Heart left ventricle (tissue), 16 donors: ENCODE data around the gene LINGO3. TPM values are rescaled to one million over a fixed set of nuclear protein-coding genes. Genes with fewer than 3 reads are reported as not detected.

ENCODE experiments used
- ATAC-seq, 4 donors: fragments of 200-7000 bp; cut with Tn5 transposase; one replicate each; pipeline ENCODE4 v1.9.1; 2020 to 2022; ENCODE audit warnings: moderate library complexity in 4 of 4, mild to moderate bottlenecking in 3 of 4, moderate number of reproducible peaks in 1 of 4
- DNase-seq, 5 donors: peaks; one replicate each; pipeline ENCODE4 v3.0.0-alpha.2; 2020
- H3K27ac ChIP-seq, 12 donors: fragments of 200-600 bp; sonication (generic) in 4 of 12; one replicate each; pipeline versions ENCODE4 v1.5.0 to v1.8.0; 2016 to 2022; ENCODE audit warnings: mild to moderate bottlenecking in 2 of 12
- H3K27me3 ChIP-seq, 9 donors: fragments of 200-600 bp; sonication (generic) in 2 of 9; one replicate each; pipeline versions ENCODE4 v1.5.1 to v1.8.0; 2016 to 2022; ENCODE audit warnings: mild to moderate bottlenecking in 3 of 9
- H3K36me3 ChIP-seq, 9 donors: fragments of 200-600 bp; sonication (generic) in 2 of 9; one replicate each; pipeline versions ENCODE4 v1.5.0 to v1.8.0; 2018 to 2022; ENCODE audit warnings: mild to moderate bottlenecking in 2 of 9
- H3K4me1 ChIP-seq, 12 donors: fragments of 200-600 bp; sonication (generic) in 4 of 12; one replicate each; pipeline versions ENCODE4 v1.5.0 to v1.8.0; 2016 to 2022; ENCODE audit warnings: mild to moderate bottlenecking in 3 of 12
- H3K4me3 ChIP-seq, 12 donors: fragments of 200-600 bp; sonication (generic) in 4 of 12; one replicate each; pipeline versions ENCODE4 v1.5.0 to v1.8.0; 2017 to 2022; ENCODE audit warnings: mild to moderate bottlenecking in 9 of 12, moderate library complexity in 4 of 12
- H3K9me3 ChIP-seq, 12 donors: fragments of 200-600 bp; sonication (generic) in 4 of 12; one replicate each; pipeline versions ENCODE4 v1.5.0 to v1.8.0; 2016 to 2022; ENCODE audit warnings: mild to moderate bottlenecking in 1 of 12
- CTCF ChIP-seq, 12 donors: fragments of 200-600 bp; sonication (generic) in 4 of 12; IDR thresholded peaks; one replicate each; pipeline versions ENCODE4 v1.5.0 to v1.8.0; 2018 to 2022; ENCODE audit warnings: antibody characterized with exemption in 12 of 12, mild to moderate bottlenecking in 5 of 12
- POLR2A ChIP-seq, 2 donors: fragments of 450-650 bp; IDR thresholded peaks; one replicate each; pipeline ENCODE4 v1.6.1; 2017; ENCODE audit warnings: antibody characterized with exemption in 2 of 2, mild to moderate bottlenecking in 2 of 2, moderate library complexity in 2 of 2
- WGBS, 4 donors: extraction: QIAGEN DNeasy Blood & Tissue Kit in 2 of 4; methylation state at CpG; one replicate each; pipeline versions ENCODE4 v1.1.5 to v1.1.7; 2013 to 2018; 5-methylcytosine and 5-hydroxymethylcytosine counted together
- intact Hi-C, 10 donors: fragments of 100-400 bp; cut with DNase I; formaldehyde crosslinking; loops; one replicate each; pipeline versions ENCODE4 v1.11.1 to v1.14.2; 2022
- polyA plus RNA-seq, 2 donors: library from polyadenylated mRNA; stranded (reverse); fragments of 200-250 nt; gene quantifications; one replicate each; pipeline ENCODE4 v1.2.3, GENCODE V29; 2013
- total RNA-seq, 9 donors: library from RNA; depleted of rRNA in 2 of 9; stranded (reverse); fragments of >200 nt in 2 of 9; fragmentation: NEBNext Ultra II Directional in 3 of 9; extraction: Animal tissue kit (Norgen Biotek cat#: 25700) in 3 of 9; gene quantifications; one replicate each; pipeline versions ENCODE4 v1.1.0 to v1.2.4, GENCODE V29; 2016 to 2023
- donor health status: ischemic (EF 13 %, LVEDD 7.1; RV severe dilation, severe dysfunction).
- donor health status: healthy with polysubstance abuse.
- donor health status: DM: no; HTN: yes; CAD: no.
- donor health status: DM: no; HTN: no; CAD: no.
- donor health status: ischemic (EF 25% LVEDD 6.9; RV normal size, moderate dysfunction).
- donor health status: ischemic (EF 25% LVEDD 5.7; RV mildly dilated, moderate dysfunction).
- donor health status: healthy.
- donor health status: DM: yes; HTN: yes; CAD: no.
- donor health status: ischemic (EF 35%, LVEDD 5.7; RV mildly dilated, moderate dysfunction).
- donor health status: nonischemic (EF 11% LVEDD 7.7; RV severe dilation, severe dysfunction).
- donor health status: DM: yes; HTN: yes; CAD: no.
- donor health status: PGD.
- donor health status: ischemic (EF 29% LVEDD 5.4; RV normal size, mild dysfunction).
- donor health status: nonischemic (EF 23%, LVEDD 6.1; RV moderate dilation, normal function).

Gene LINGO3
- total and polyA plus RNA-seq, 11 donors = 0.50 TPM; not detected in 10

- 95 to 98% (median 97%) methylated on average over 6 to 17 of the region's 17 CpGs for WGBS, 4 donors
These were observed 37.1 kb upstream of the LINGO3 start for GRCh38 chr19:2345076-2345475.

GRCh38 chr19:2344381-2344870 is 36.5 kb upstream of the LINGO3 start:
- 92 to 97% (median 96%) methylated on average over 18 to 24 of the region's 24 CpGs for WGBS, 4 donors
- no peak for TF ChIP-seq POLR2A (IDR thresholded peaks at IDR 0.05)
- TF ChIP-seq CTCF (IDR thresholded peaks at IDR 0.05) = no peak
- no peak for ATAC-seq
- Histone ChIP-seq H3K36me3 (peaks cover 0 to 55% (median 23%) of the 10 kb centered on the region in 9 donors), H3K4me1 (no peaks in the 10 kb centered on the region), H3K4me3 (no peak overlapping the region), H3K9me3 (no peaks in the 10 kb centered on the region), H3K27me3 (no peaks in the 10 kb centered on the region), H3K27ac (no peak overlapping the region)
- intact Hi-C loops = no loop called here
- no peak for DNase-seq

More at GRCh38 chr19:2345076-2345475, 37.1 kb upstream of the LINGO3 start:
- Histone ChIP-seq H3K9me3 (no peaks in the 10 kb centered on the region), H3K27me3 (no peaks in the 10 kb centered on the region), H3K4me1 (no peaks in the 10 kb centered on the region), H3K36me3 (peaks cover 0 to 49% (median 19%) of the 10 kb centered on the region in 9 donors), H3K4me3 (no peak overlapping the region), H3K27ac (no peak overlapping the region)
- intact Hi-C loops = no loop called here
- TF ChIP-seq POLR2A (IDR thresholded peaks at IDR 0.05) = no peak
- TF ChIP-seq CTCF (IDR thresholded peaks at IDR 0.05) = no peak
- ATAC-seq (no peak), DNase-seq (no peak)

- no peak for TF ChIP-seq POLR2A (IDR thresholded peaks at IDR 0.05)
- no peak for TF ChIP-seq CTCF (IDR thresholded peaks at IDR 0.05)
- intact Hi-C loops = no loop called here
- DNase-seq = no peak
These were observed 35.5 kb upstream of the LINGO3 start for GRCh38 chr19:2343289-2343982.

GRCh38 chr19:2342656-2343288 is 34.8 kb upstream of the LINGO3 start:
- H3K4me3 ChIP-seq = no peak overlapping the region
- intact Hi-C loops = no loop called here
- TF ChIP-seq POLR2A (IDR thresholded peaks at IDR 0.05) (no peak), CTCF (IDR thresholded peaks at IDR 0.05) (no peak)
- WGBS, 4 donors = 90 to 96% (median 94%) methylated on average over 8 to 29 of the region's 29 CpGs
- DNase-seq (no peak), ATAC-seq (no peak)
- peaks cover 0 to 62% (median 23%) of the 10 kb centered on the region in 9 donors for H3K36me3 ChIP-seq
- no peaks in the 10 kb centered on the region for H3K27me3 ChIP-seq
- H3K27ac ChIP-seq = no peak overlapping the region
- no peaks in the 10 kb centered on the region for H3K9me3 ChIP-seq
- no peaks in the 10 kb centered on the region for H3K4me1 ChIP-seq

More at GRCh38 chr19:2343289-2343982, 35.5 kb upstream of the LINGO3 start:
- Histone ChIP-seq H3K27ac (no peak overlapping the region), H3K9me3 (no peaks in the 10 kb centered on the region), H3K4me3 (no peak overlapping the region), H3K4me1 (no peaks in the 10 kb centered on the region), H3K27me3 (no peaks in the 10 kb centered on the region), H3K36me3 (peaks cover 0 to 62% (median 23%) of the 10 kb centered on the region in 9 donors)
- no peak for ATAC-seq
- WGBS, 4 donors = 95 to 96% (median 95%) methylated on average over 23 to 31 of the region's 31 CpGs
